WI38 (cell line): ENCODE measurements around the gene C1QTNF9.
"Not testable (repeated sequence)": the region's sequence is repeated elsewhere in the genome, so short reads cannot be mapped to it uniquely, and the experiment has no call there.

ENCODE experiments used
- H3K4me3 ChIP-seq: 2 replicates; pipeline ENCODE4 v1.5.1; 2011; ENCODE audit warnings: low read depth, mild to moderate bottlenecking, control low read depth, low read length
- CTCF ChIP-seq: IDR thresholded peaks from 2 replicates; pipeline ENCODE4 v1.5.1; 2012; ENCODE audit warnings: low read depth, mild to moderate bottlenecking, control low read depth, low read length

C1QTNF9 gene

GRCh38 chr13:24308068-24308445 lies 1.3 kb upstream of the C1QTNF9 start:
- no peak overlapping the region for H3K4me3 ChIP-seq

GRCh38 chr13:24308488-24309020 lies 826 bp upstream of the C1QTNF9 start:
- TF ChIP-seq CTCF = no peak
- no peak overlapping the region for H3K4me3 ChIP-seq

More at GRCh38 chr13:24308068-24308445, 1.3 kb upstream of the C1QTNF9 start:
- no peak for TF ChIP-seq CTCF

DNA sequence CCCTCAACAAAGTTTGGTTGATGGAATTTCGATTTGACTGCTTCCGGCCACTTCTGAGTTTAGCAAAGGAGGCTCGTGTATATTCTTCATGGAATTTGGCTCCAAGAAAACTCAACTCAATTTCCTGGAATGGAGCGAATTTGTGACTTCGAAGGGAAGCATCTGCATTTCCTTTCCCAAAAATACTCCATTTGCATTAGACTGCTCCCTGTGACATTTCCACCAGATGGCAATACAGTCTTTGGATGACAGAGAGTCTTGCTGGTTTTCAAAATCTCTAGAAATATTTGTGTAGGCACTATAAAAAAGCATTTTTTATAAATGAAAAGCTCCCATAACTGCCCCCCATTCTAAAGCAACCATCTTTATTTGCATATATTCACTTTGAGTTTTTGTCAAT lies 4.1 kb downstream of the C1QTNF9 start:
- H3K4me3 ChIP-seq = no peak overlapping the region
- TF ChIP-seq CTCF = 0 out of 2 replicates have a peak, but pooled peaks have one; percentile 6

GRCh38 chr13:24317835-24318234 lies 8.5 kb downstream of the C1QTNF9 start:
- not testable (repeated sequence) for H3K4me3 ChIP-seq

GRCh38 chr13:24318878-24319277 lies 9.5 kb downstream of the C1QTNF9 start:
- H3K4me3 ChIP-seq = not testable (repeated sequence)

DNA sequence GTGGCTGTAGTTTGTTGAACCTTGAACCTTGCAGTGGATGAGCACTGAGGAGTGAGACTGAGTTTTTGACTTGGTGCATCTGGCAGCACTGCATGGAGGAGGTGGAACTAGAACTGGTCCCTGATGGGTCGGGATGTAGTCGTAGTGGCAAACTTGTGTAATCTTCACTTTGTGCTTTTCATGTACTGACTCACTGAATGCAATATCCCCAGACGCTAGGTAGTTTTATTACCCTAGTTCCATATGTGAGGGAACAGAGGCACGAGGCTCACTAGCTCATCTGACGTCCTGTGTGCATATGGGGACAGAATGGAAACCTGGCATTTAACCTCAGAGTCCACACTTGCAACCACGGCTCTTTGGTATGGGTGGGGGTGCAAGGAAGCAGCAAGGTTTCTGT lies 10.3 kb downstream of the C1QTNF9 start:
- not testable (repeated sequence) for H3K4me3 ChIP-seq

DNA sequence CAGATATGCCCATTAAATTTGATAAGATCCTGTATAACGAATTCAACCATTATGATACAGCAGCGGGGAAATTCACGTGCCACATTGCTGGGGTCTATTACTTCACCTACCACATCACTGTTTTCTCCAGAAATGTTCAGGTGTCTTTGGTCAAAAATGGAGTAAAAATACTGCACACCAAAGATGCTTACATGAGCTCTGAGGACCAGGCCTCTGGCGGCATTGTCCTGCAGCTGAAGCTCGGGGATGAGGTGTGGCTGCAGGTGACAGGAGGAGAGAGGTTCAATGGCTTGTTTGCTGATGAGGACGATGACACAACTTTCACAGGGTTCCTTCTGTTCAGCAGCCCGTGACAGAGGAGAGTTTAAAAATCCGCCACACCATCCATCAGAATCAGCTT lies 12.0 kb downstream of the C1QTNF9 start:
- H3K4me3 ChIP-seq = not testable (repeated sequence)

GRCh38 chr13:24322470-24322869 lies 13.1 kb downstream of the C1QTNF9 start:
- not testable (repeated sequence) for H3K4me3 ChIP-seq

GRCh38 chr13:24323036-24323738 lies 13.8 kb downstream of the C1QTNF9 start:
- no peak for TF ChIP-seq CTCF

DNA sequence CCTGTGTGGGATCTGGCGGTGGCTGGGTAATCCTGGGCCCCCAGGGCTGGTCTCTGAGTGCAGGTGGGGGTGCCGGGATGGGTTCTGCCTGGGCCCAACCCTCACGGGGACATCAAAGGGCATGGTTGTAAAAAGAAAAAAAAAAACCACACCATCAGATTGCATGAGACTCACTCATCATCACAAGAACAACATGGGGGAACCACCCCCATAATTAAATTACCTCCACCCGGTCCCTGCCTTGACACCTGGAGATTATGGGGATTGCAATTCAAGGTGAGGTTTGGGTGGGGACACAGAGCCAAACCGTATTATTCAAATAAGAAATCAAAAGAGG lies 14.3 kb downstream of the C1QTNF9 start:
- no peak overlapping the region for H3K4me3 ChIP-seq
- no peak for TF ChIP-seq CTCF

More at GRCh38 chr13:24323036-24323738, 13.8 kb downstream of the C1QTNF9 start:
- H3K4me3 ChIP-seq = no peak overlapping the region

DNA sequence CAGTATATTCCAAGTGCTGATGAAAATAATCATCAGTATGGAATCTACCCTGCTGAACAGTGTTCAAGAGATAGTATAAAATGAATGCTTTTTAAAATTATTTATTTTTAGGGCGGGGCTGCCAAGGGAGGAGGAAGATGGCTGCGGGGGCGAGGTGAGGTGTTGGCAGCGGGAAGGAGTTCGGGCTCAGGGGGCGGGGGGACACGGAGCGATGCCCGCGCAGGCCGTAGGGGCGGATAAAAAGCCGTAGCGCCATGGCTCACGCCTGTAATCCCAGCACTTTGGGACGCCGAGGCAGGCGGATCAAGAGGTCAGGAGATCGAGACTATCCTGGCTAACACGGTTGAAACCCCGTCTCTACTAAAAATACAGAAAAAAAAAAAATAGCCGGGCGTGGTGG lies 18.2 kb downstream of the C1QTNF9 start:
- H3K4me3 ChIP-seq = not testable (repeated sequence)
